ENCODE results near the gene SLC16A1.

GRCh38 chr1:112937495-112937894 is 18.5 kb downstream of the SLC16A1 start:
- TF ChIP-seq TAF1 (IDR thresholded peaks at IDR 0.05; ENCODE audit: borderline replicate concordance, low read depth, low read length) (no peak), EZH2 (IDR thresholded peaks at IDR 0.05; ENCODE audit: borderline replicate concordance, control insufficient read depth, low read depth, low read length) (no peak), POLR2A (IDR thresholded peaks at IDR 0.05; ENCODE audit: low read depth, low read length) (no peak)
